Endothelial cell (in vitro differentiated cells): ENCODE measurements around the gene YAE1. TPM values are rescaled to one million over a fixed set of nuclear protein-coding genes. Genes with fewer than 3 reads are reported as not detected.
A peak's percentile ranks its signal among the peaks of the same experiment; 100 is the strongest.

Experiments
- DNase-seq: peaks from one replicate; pipeline ENCODE4 v3.0.0; 2021; ENCODE audit warnings: low spot score
- H3K27ac Mint-ChIP-seq: one replicate; pipeline ENCODE4 v1.8.0; 2021; ENCODE audit warnings: mixed read lengths, inconsistent platforms; ENCODE audit not compliant: unreplicated experiment
- H3K27me3 Mint-ChIP-seq: one replicate; pipeline ENCODE4 v1.8.0; 2021; ENCODE audit warnings: mild to moderate bottlenecking, moderate library complexity, mixed read lengths, inconsistent platforms; ENCODE audit not compliant: unreplicated experiment
- H3K36me3 Mint-ChIP-seq: one replicate; pipeline ENCODE4 v1.8.0; 2021; ENCODE audit warnings: mild to moderate bottlenecking, low read depth, mixed read lengths, inconsistent platforms; ENCODE audit not compliant: unreplicated experiment
- H3K4me1 Mint-ChIP-seq: one replicate; pipeline ENCODE4 v1.8.0; 2021; ENCODE audit warnings: mild to moderate bottlenecking, mixed read lengths, inconsistent platforms; ENCODE audit not compliant: unreplicated experiment
- H3K4me3 Mint-ChIP-seq: one replicate; pipeline ENCODE4 v1.8.0; 2021; ENCODE audit warnings: mild to moderate bottlenecking, mixed read lengths, inconsistent platforms; ENCODE audit not compliant: unreplicated experiment
- H3K9me3 Mint-ChIP-seq: one replicate; pipeline ENCODE4 v1.8.0; 2021; ENCODE audit warnings: mixed read lengths, inconsistent platforms; ENCODE audit not compliant: unreplicated experiment
- CTCF ChIP-seq: fragments of 200-600 bp; sonication (generic); IDR thresholded peaks from one replicate; pipeline ENCODE4 v1.5.0; 2021; ENCODE audit warnings: antibody characterized with exemption; ENCODE audit not compliant: unreplicated experiment
- total RNA-seq: library from RNA; stranded (reverse); fragmentation: NEBNext Ultra II Directional; extraction: Animal tissue kit (Norgen Biotek cat#: 25700); gene quantifications from one replicate; pipeline ENCODE4 v1.2.1, GENCODE V29; 2021; ENCODE audit not compliant: unreplicated experiment

YAE1 gene
- total RNA-seq, 1 donor from 2014 or later, result 13.4 TPM

- DNase-seq, result no peak
- Mint-ChIP-seq H3K27me3 (no peaks in the 10 kb centered on the region), H3K36me3 (no peaks in the 10 kb centered on the region), H3K9me3 (no peaks in the 10 kb centered on the region), H3K4me1 (peaks cover 10% of the 10 kb centered on the region), H3K27ac (no peak overlapping the region), H3K4me3 (peak overlapping the region; percentile 99)
- TF ChIP-seq CTCF, result no peak
These were observed 1.1 kb downstream of the YAE1 start for GRCh38 chr7:39567294-39567693.

- Mint-ChIP-seq H3K27me3 (no peaks in the 10 kb centered on the region), H3K4me3 (no peak overlapping the region), H3K4me1 (no peaks in the 10 kb centered on the region), H3K9me3 (no peaks in the 10 kb centered on the region), H3K36me3 (peaks cover 16% of the 10 kb centered on the region), H3K27ac (no peak overlapping the region)
- no peak for TF ChIP-seq CTCF
- DNase-seq, result no peak
These were observed 8.6 kb downstream of the YAE1 start for GRCh38 chr7:39574673-39575349.

- Mint-ChIP-seq H3K27me3 (peaks cover under 1% of the 10 kb centered on the region), H3K4me1 (peaks cover 9% of the 10 kb centered on the region), H3K4me3 (no peak overlapping the region), H3K9me3 (no peaks in the 10 kb centered on the region), H3K36me3 (peaks cover 16% of the 10 kb centered on the region), H3K27ac (no peak overlapping the region)
- no peak for TF ChIP-seq CTCF
- DNase-seq, result no peak
These were observed 11.1 kb downstream of the YAE1 start for GRCh38 chr7:39577229-39577874.

GRCh38 chr7:39580149-39580874 lies 14.1 kb downstream of the YAE1 start:
- H3K4me1 Mint-ChIP-seq, result peaks cover 12% of the 10 kb centered on the region
- DNase-seq, result peak; percentile 74
- TF ChIP-seq CTCF, result peak; percentile 95

GRCh38 chr7:39582536-39582935 lies 16.3 kb downstream of the YAE1 start:
- no peak for DNase-seq
- no peak for TF ChIP-seq CTCF
- H3K4me3 Mint-ChIP-seq, result no peak overlapping the region
- peaks cover 7% of the 10 kb centered on the region for H3K36me3 Mint-ChIP-seq
- H3K4me1 Mint-ChIP-seq, result peaks cover 12% of the 10 kb centered on the region
- peaks cover 1% of the 10 kb centered on the region for H3K27me3 Mint-ChIP-seq
- H3K9me3 Mint-ChIP-seq, result no peaks in the 10 kb centered on the region
- H3K27ac Mint-ChIP-seq, result no peak overlapping the region

More at GRCh38 chr7:39580149-39580874, 14.1 kb downstream of the YAE1 start:
- H3K27ac Mint-ChIP-seq, result no peak overlapping the region
- peaks cover 16% of the 10 kb centered on the region for H3K36me3 Mint-ChIP-seq
- no peak overlapping the region for H3K4me3 Mint-ChIP-seq
- no peaks in the 10 kb centered on the region for H3K9me3 Mint-ChIP-seq
- peaks cover 1% of the 10 kb centered on the region for H3K27me3 Mint-ChIP-seq
